NCI-H2107 treated with DMSO at 0.1 percent for 48 hours (cell line): ENCODE results near the gene THEM5.
"Not testable (repeated sequence)": the region's sequence is repeated elsewhere in the genome, so short reads cannot be mapped to it uniquely, and the experiment has no call there.

Experiments used
- DNase-seq: peaks from one replicate; lab custom pipeline; 2025; ENCODE audit not compliant: unreplicated experiment; lab: John Stamatoyannopoulos, UW

Gene THEM5, protein sequence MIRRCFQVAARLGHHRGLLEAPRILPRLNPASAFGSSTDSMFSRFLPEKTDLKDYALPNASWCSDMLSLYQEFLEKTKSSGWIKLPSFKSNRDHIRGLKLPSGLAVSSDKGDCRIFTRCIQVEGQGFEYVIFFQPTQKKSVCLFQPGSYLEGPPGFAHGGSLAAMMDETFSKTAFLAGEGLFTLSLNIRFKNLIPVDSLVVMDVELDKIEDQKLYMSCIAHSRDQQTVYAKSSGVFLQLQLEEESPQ

DNA sequence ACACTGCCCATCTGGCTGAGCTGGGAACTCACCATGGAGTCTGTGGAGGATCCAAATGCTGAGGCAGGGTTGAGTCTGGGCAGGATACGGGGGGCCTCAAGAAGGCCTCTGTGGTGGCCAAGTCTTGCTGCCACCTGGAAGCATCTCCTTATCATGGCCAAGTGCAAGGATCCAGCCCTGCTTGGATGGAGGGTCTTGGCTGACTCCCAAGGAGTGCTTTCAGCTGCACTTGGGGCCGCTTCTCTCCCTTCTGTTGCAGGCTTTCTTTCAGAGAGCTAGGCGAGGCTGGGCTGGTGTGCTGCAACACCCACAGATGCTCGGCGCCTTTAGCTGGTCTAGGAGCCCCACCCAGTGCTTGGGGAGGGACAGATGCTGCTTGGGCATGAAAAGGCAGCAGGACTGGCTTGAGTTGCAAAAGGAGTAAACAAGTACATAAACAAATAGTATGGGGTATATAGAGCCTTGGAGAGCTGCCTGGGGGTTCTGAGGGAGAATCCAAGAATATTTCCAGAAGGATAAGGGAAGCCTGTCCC is at the start of gene THEM5:
Gene THEM5, minus strand, starts transcription at position 302 of the 533 bp plus-strand sequence. Its CDS starts 147 bp downstream, at position 155.
- DNase-seq = no peak

DNA sequence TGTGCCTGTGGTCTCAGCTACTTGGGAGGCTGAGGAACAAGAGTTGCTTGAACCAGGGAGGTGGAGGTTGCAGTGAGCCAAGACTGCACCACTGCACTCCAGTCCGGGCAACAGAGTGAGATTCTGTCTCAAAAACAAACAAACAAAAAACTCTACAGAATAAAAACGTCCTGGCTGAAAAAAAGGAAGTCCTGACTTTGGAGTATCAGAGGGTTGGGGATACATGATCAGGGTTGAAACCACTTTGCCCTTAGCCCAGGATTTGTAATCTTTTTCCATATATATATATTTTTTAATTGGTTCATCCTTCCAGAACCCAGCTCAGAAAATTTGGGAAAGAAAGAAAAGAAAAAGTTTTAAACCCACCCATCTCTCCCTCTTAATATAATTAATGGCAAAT is 49.3 kb upstream of the THEM5 start:
- no peak for DNase-seq

DNA sequence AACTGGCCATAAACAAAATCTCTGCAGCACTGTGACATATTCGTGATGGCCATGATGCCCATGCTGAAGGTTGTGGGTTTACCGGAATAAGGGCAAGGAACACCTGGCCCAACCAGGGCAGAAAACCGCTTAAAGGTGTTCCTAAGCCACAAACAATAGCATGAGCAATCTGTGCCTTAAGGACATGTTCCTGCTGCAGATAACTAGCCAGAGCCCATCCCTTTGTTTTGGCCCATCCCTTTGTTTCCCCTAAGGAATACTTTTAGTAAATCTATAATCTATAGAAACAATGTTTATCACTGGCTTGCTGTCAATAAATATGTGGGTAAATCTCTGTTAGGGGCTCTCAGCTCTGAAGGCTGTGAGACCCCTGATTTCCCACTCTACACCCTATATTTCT is 47.3 kb upstream of the THEM5 start:
- not testable (repeated sequence) for DNase-seq

DNA sequence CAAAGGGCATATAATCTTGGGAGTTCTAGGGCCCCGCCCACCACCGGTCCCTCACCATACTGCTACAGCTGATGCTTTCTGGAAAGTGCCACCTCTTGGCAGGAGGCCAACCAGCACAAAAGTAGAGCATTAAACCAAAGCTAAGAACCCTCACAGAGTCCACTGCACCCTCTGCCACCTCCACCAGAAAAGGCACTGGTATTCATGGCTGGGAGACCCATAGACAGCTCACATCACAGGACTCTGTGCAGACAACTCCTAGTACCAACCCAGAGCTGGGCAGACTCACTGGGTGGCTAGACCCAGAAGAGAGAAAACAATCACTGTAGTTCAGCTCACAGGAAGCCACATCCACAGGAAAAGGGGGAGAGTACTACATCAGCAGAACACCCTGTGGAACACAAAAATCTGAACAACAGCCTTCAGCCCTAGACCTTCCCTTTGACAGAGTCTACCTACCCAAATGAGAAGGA is 45.0 kb upstream of the THEM5 start:
- no peak for DNase-seq

DNA sequence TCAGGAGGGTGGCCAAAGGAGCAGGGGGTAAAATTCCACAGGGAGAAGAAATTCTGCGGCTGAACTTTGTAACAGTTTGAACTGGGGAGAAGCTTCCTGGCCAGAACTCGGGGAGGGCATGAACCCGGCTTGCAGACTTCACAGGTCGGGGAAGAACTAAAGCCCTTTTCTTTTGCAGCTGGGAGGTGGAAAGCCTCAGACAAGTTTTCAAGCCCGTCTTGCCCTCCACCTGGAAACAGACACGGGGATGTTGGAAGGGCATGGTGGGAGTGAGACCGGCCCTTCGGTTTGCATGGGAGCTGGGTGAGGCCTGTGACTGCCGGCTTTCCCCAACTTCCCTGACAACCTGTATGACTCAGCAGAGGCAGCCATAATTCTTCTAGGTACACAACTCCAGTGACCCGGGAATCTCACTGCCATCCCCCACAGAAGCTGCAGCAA is 44.5 kb upstream of the THEM5 start:
- no peak for DNase-seq

DNA sequence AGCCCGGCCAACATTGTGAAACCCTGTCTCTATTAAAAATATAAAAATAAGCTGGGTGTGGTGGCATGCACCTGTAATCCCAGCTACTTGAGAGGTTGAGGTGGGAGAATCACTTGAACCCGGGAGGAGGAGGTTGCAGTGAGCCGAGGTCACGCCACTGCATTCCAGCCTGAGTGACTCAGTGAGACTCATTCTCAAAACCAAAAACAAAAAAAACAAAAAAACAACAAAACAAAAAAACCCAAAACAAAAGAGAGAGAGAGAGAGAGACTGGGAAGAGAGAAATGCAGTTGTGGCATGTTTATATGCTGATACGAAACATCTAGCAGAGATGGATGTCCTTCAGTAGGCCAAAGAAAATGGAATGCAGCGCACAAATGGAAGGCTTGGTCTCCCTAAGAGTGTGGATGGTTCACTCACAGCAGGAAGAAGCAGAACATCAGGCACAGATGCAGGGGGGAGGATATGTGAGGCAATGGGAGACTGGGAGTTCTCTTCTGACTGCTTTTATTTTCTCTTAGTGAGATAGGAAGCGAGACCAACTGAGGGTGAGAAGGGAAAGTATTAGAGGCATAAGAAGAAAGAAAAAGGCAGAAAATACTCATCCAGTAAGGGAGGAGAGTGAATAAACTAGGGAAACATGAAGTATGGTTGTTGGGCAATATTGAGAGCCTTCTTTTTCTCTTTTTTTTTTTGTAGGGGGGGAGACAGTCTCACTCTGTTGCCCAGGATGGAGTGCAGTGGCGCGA is 39.8 kb upstream of the THEM5 start:
- no peak for DNase-seq

DNA sequence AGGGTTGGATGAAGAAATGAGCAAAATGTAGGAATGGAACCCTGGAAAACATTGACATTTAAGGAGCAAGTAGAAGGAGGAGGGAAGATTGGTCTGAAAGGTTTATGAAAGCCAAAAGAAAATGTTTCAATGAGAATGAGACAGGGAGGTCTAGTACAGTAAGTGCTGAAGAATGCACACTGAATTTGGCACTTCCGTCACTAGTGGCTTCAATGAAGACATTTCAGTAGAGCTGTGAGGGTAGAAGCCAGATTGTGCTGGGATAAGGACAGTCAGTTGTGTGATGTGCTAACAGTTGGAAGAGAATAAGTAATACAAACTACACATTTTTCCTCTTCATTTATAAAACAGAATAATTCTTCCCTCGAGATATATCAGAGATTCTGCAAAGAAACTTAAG is 38.7 kb upstream of the THEM5 start:
- DNase-seq = no peak

DNA sequence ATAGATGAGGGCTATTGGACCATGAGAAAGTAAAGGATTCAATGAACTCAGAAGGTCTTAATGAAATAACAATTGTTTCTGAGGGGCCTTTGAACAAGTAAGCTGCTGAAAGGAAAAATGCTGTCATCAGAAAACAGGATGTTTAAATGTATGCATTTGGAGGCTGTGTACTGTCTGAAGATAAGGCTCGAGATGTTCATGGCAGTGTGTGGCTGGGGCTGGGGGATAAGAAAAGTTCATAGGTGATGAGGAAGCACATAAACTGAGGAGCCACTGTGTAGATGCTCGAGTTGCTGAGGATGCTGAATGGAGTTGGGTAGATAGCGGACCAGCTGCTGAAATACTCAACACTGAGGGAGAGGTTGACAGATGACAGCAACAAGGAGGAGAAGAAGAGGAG is 38.0 kb upstream of the THEM5 start:
- DNase-seq = no peak

DNA sequence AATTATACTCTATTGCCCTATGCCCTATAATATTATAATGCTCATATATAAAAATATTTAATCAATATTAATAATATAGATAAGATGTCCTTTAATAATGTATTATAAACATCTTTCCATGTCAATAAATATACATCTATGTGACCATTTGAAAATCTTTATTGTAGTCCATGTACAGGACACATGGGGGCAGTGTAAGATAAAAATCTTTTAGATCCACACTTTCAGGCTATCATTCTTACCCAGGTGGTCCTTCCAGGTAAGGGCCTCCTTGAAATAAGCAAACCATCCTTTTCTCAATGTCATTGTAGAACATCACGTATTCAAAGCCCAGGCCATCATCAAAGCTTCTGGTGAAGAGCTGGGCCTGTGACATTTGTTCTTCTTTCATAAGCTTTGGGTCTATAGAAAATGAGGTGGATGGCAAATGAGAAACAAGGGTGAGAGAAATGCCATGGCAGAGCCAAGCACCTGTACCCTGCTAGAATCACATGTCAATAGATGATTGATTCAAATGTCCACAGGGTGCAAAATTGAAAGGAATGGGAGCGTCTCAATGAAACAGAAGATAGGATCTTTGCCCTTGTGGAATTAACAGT is 35.6 kb upstream of the THEM5 start:
- DNase-seq = peak; percentile 11

DNA sequence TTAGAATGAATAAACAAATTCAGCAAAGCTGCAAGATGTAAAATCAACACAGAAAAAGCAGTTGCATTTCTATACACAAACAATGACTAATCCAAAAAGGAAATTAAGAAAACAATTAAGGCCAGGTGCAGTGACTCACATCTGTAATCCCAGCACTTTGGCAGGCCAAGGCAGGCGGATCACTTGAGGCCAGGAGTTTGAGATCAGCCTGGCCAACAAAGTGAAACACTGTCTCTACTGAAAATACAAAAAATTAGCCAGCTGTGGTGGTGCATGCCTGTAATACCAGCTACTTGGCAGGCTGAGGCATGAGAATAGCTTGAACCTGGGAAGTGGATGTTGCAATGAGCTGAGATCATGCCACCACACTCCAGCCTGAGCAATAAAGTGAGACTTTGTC is 33.5 kb upstream of the THEM5 start:
- DNase-seq = no peak

DNA sequence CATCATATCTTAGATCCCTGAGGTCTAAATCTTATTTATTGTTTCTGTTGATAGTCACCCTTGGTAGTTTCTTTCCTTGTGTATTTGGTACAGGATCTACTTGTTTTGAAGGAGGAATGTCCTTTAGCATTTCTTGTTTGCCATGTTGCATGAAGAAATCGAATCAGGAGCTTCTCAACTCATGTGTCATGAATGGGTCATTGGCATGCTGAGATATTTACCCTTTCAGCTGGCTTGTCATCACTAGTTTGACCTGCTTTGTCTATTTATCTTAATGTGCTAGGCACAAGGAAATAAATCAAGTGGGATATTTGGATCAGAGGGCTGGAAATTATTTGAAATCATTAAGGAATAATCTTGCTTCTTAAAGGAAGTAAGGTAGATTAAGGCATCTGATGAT is 32.0 kb upstream of the THEM5 start:
- DNase-seq = no peak

DNA sequence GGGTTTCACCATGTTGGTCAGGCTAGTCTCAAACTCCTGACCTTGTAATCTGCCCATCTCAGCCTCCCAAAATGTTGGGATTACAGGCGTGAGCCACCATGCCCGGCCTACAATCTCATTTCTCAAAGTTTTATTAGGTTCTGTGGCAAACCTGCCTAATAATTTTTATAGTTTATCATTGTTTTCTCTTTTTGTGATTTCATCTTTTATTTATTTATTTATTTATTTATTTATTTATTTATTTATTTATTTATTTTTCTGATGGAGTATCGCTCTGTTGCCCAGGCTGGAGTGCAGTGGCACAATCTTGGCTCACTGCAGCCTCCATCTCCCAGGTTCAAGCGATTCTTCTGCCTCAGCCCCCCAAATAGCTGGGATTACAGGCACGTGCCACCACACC is 31.4 kb upstream of the THEM5 start:
- DNase-seq = not testable (repeated sequence)

DNA sequence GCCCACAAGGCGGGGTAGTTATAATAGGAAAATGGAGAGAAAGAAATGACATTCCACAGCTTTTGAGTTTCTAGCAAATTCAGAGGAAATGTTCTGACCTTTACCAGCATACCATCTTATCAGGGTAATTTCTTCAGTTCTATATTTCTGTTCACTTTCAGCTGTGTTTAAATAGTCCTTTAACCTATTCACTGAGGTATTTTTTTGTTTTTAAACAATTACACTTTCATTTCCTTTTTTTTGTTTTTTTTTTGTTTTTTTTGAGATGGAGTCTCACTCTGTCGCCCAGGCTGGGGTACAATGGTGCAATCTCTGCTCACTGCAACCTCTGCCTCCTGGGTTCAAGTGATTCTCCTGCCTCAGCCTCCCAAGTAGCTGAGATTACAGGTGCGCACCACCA is 30.9 kb upstream of the THEM5 start:
- not testable (repeated sequence) for DNase-seq

DNA sequence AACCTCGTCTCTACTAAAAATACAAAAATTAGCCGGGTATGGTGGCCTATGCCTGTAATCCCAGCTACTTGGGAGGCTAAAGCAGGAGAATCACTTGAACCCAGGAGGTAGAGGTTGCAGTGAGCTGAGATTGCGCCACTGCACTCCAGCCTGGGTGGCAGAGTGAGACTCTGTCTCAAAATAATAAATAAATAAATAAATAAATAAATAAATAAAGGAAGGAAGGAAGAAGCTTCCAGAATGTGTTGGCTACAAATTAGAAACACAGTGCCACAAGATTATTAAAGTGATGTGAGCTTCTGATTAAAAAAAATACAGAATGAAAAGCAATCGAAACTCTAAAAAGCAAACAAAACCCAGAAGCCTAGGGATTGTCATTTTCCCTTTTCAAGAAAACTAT is 30.4 kb upstream of the THEM5 start:
- not testable (repeated sequence) for DNase-seq

DNA sequence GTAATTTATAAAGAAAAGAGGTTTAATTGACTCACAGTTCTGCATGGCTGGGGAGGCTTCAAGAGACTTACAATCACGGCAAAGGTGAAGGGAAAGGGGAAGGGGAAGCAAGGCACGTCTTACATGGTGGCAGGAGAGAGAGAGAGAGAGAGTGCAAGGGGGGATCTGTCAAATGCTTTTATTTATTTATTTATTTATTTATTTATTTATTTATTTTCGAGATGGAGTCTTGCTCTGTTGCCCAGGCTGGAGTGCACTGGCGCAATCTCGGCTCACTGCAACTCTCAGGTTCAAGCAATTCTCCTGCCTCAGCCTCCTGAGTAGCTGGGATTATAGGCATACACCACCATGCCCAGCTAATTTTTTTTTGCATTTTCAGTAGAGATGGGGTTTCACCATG is 29.4 kb upstream of the THEM5 start:
- not testable (repeated sequence) for DNase-seq

DNA sequence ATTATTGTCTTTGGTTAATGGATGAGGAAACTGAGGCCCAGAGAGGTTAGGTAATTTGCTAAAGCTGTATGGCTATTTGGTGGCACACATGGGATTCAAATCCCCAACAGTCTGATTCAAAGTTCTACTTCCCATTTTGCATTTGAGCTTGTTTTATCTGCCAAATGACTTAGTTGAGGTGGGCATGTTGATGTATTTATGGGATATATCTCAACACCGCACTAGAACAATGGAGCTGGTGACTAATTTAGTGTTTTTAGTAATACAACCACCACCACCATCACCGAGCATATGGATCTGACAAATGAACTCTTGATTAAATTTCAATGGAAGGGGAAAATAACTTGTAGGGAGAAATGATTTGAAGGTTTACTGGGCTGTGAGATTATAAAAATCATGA is 29.0 kb upstream of the THEM5 start:
- no peak for DNase-seq

DNA sequence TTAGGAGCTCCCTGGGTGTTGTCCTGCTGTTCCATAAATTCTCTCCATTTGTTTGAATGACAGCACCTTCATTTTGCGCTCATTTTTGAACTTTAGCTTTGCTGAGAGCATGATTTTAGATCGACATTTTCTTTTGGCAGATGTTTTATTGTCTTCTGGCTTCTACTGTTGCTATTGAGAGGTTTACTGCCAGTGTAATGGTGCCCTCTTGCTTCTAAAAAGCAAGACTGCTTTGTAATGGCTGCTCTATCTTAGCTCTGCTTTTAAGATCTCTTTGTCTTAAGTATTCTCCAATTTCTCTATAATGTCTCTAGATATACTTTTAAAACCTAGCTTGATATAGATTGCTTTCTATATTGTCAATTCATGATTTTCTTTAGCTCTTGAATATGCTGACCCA is 28.0 kb upstream of the THEM5 start:
- DNase-seq = no peak

DNA sequence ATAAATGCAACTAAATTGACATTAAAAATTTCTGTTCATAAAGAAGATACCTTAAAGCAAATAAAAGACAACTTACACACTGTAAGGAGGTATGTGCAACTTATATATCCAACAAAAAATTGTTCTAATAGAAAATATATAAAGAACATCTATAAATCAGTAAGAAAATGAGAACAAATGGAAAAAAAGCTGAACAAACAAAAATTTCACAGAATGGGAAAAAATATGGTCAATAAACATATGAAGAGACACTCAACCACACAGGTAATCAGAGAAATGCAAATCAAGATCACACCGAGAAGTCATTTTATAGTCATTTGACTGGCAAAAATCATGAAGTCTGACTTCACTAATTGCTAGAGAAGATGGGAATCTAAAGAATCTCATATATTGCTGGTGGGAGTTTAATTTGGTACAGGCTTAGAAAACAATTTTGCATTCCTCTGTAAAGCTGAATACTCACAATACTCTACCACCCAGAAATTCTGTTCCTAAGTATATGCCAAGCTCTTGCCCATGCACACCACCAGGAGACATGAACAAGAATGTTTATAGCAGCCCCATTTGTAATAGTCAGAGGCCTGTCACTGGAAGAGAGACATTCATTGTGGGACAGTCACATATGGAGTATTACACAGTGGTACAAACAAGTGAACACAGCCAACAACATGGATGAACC is 22.0 kb upstream of the THEM5 start:
- DNase-seq = no peak

DNA sequence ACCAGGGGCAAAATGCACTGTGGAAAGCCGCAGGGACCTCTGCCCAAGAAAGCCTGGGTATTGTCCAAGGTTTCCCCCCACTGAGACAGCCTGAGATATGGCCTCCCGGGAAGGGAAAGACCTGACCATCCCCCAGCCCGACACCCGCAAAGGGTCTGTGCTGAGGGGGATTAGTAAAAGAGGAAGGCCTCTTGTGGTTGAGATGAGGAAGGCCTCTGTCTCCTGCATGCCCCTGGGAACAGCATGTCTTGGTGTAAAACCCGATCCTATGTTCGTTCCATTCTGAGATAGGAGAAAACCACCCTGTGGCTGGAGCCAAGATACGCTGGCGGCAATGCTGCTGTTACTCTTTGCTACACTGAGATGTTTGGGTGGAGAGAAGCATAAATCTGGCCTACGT is 19.3 kb upstream of the THEM5 start:
- not testable (repeated sequence) for DNase-seq

DNA sequence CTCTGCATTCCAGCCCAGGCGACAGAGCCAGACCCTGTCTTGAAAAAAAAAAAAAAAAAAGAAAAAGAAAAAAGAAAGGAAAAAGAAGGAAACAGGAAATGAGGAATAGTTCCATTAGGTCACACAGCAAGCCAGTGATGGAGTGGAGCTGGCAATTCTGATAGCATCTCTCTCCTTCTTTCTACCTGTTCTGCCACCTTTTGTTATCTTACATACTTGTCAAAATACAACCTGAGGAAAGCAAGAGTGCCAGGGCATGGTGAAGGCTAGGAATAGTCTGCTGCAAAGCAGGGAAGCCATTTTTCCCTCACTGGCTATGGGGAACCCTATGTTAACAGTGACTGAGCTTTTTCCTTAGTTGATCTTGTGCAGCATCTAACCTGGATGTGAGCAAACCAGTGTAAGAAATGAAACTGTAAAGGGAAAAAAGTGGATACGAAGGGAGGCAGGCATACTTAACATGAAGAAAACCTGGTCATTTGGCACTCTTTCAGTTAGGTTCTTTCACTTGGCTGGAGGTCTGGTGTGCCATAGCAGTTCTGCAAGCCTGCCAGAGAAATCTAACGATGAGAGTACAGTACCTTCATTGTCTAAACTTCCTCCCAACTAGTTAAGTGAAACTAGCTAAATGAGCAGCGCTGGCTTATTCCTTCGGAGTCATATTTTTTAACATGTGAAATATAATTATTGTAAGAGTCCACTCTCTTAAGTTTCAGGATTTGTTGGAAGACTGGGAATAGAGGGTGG is 17.9 kb upstream of the THEM5 start:
- DNase-seq = no peak

DNA sequence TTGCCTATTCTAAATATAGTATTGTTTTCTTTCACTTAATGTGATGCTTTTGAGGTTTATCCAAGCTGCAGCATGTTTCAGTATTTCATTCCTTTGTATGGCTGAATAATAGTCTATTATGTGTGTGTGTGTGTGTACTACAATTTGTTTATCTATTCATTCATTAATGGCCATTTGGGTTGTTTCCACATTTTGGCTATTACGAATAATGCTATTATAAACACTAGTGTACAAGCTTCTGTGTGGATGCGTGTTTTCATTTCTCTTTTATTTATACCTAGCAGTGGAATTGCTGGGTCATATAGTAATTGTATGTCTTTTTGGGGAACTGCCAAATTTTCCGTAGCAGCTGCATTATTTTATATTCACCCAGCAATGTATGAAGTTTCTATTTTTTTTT is 15.0 kb upstream of the THEM5 start:
- no peak for DNase-seq
